HAP-1 (cell line): ENCODE results near the gene SNTG2.

ENCODE experiments used
- DNase-seq, 2 experiments: peaks; one replicate each; pipeline ENCODE4 v3.0.0-alpha.2; 2016 to 2020; ENCODE audit warnings: low spot score in 2 of 2
- H3K27me3 ChIP-seq: fragments of 250-450 bp; sonication (Bioruptor Pico); 2 replicates; pipeline ENCODE4 v1.5.1; 2020; ENCODE audit warnings: low read depth, mild to moderate bottlenecking, moderate library complexity
- H3K36me3 ChIP-seq: fragments of 250-450 bp; sonication (Bioruptor Pico); replicated peaks from 2 replicates; pipeline ENCODE4 v1.5.1; 2020; ENCODE audit warnings: mild to moderate bottlenecking
- H3K4me1 ChIP-seq: fragments of 250-450 bp; sonication (Bioruptor Pico); 2 replicates; pipeline ENCODE4 v1.5.1; 2020; ENCODE audit warnings: mild to moderate bottlenecking
- H3K4me3 ChIP-seq: fragments of 250-450 bp; sonication (Bioruptor Pico); 2 replicates; pipeline ENCODE4 v1.5.1; 2020; ENCODE audit warnings: mild to moderate bottlenecking, moderate library complexity
- H3K9me3 ChIP-seq: fragments of 250-450 bp; sonication (Bioruptor Pico); 2 replicates; pipeline ENCODE4 v1.5.1; 2020; ENCODE audit warnings: mild to moderate bottlenecking, moderate library complexity
- in situ Hi-C: fragments of 300-500 bp; cut with MboI; formaldehyde crosslinking; loops from 3 replicates; pipeline ENCODE4 v1.14.3; 2020; ENCODE audit warnings: low sequenced_read_pairs, inconsistent platforms, mixed read lengths

SNTG2 gene

DNA sequence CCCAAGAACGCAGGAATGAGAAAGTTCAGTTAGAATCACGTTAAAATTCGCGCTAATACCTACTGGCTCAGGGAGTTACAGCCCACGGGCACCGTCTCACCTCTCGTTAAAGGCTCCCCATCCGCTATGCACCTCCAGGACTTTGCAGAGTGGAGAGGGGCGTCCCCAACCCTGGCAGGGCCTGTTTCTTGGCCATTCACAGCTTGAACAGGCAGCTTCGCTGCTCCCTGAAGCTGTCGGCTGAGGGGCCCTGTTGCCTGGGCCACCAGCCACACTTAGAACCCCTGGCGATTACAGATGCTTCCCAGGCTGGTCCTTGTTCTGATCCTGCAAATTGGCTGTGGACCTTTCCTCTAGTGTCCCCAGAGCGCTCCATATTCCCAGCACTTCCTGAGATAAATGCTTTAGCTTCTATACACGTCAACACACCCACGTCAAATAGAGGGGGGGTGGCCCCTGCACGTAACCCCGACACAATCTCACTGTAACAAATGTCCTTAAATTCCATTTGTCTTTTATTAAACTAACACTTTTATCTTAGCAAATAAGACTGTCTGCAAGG lies 16.8 kb upstream of the SNTG2 start:
- in situ Hi-C loops = no loop called here
- H3K27me3 ChIP-seq = no peaks in the 10 kb centered on the region
- H3K9me3 ChIP-seq = peaks cover 2% of the 10 kb centered on the region; the same call in 1 of the 2 replicates
- H3K36me3 ChIP-seq = no peaks in the 10 kb centered on the region
- DNase-seq = no peak
- H3K4me3 ChIP-seq = no peak overlapping the region
- H3K4me1 ChIP-seq = peaks cover 4% of the 10 kb centered on the region; the same call in 1 of the 2 replicates

DNA sequence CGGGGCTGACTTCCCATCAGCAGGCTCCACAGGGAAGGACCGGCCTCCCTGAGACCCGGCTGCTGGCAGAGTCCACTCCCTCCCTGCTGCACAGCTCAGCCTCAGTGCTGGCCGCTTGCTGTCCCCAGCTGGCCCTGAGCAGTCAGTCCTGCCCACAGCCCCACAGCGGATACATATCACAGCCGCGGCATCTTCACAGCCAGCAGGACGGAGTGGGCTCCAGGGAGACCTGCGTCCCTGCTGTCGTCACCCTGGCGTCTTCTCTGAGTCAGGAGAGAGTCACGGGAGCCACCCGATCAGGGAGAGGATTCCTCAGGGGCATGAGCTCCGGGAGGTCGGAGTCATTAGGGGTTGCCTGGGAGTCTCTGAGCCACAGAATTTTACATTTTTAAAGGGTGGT lies 13.1 kb upstream of the SNTG2 start:
- in situ Hi-C loops = no loop called here
- Histone ChIP-seq H3K4me3 (no peak overlapping the region), H3K27me3 (no peaks in the 10 kb centered on the region), H3K4me1 (peaks cover 4% of the 10 kb centered on the region; the same call in 1 of the 2 replicates), H3K9me3 (peaks cover 2% of the 10 kb centered on the region; the same call in 1 of the 2 replicates), H3K36me3 (no peaks in the 10 kb centered on the region)
- no peak for DNase-seq

DNA sequence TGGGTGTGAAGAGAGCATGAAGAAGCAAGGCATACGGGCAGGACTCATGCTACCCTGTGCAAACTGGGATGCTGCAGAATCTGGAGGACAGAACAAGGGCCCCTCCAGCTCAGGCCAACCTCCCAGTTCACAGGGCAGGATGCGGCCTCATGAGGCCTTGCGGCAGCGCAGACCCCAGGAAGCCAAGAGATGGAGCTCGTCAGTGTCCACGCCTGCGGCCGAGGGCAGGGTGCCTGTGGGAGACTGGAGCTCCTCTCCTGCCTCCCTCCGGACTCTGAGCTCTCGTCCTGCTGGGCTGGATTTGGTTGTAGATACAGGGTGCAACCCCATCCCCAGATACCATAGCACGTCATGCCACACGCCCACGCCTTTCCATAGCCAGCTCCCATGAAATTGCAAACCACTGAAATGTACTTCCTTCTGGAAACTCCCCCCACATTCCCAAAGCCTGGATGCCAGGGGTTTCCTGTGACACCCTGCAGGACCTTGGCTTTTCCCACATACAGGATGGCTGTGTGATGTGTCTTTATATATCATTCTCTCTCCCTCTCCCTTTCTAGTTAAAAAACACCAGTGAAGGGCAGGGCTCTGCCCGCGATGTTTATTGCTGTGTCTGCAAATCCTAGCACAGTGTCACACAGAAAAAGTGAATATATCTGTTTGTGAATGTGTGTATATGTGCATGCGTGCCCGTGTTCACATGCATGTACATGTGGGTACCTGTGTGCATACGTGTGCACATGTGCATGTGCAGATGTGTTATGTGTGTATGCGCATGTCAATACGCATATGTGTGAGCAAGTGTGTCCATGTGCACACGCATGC lies 12.3 kb upstream of the SNTG2 start:
- DNase-seq = no peak
- in situ Hi-C loops = no loop called here
- Histone ChIP-seq H3K36me3 (no peaks in the 10 kb centered on the region), H3K27me3 (no peaks in the 10 kb centered on the region), H3K4me1 (no peaks in the 10 kb centered on the region), H3K4me3 (no peak overlapping the region), H3K9me3 (peaks cover 2% of the 10 kb centered on the region; the same call in 1 of the 2 replicates)

DNA sequence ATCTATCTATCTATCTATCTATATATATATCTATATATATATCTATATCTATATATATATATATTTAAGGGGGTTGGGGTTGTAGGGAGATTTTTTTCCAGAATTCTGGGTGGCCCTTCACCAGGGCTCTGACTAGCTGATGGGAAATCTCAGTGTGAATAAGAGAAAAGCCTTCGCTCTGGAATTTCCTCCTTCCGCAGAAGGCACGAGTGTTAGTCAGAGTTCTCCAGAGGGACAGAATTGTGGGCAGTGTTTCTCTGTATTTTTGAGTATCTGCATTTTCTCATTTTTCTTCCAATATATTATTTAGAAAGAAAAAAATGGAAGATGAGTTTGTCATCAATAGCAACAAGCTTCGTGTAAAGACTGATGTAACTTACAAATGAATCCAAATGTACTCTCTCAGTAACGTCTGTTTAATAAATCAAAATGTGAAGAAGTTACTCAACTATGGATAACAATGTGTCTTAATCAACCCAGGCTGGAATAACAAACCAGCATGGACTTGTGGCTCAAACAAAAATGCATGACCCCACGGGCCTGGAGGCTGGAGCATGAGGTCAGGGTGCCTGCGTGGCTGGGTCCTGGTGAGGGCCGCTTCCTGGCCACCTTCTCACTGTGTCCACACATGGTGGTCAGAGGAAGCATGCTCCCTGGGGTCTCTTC lies 10.6 kb upstream of the SNTG2 start:
- H3K36me3 ChIP-seq = no peaks in the 10 kb centered on the region

DNA sequence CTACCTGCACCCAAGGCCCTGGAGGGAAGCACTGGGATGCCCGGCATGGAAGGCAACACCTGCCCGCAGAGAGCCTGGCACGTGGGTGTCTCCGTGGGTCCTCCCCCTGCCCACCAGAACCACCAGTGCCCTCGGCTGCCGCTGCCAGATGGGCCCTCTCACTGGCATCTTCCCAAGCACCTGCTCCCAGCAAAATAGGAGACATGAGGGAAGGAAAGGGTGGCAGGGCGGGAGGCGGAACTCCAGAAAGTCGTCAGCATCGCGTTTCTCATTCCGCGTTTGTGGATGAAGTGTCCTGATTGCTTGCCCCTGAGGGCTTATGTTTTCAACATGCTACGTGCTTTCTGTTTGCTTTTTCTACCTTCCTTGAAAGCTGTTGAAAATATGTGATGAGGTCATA lies 8.8 kb upstream of the SNTG2 start:
- Histone ChIP-seq H3K4me3 (no peak overlapping the region), H3K4me1 (peaks cover 7% of the 10 kb centered on the region), H3K36me3 (no peaks in the 10 kb centered on the region), H3K9me3 (peaks cover 9% of the 10 kb centered on the region; the same call in 1 of the 2 replicates), H3K27me3 (no peaks in the 10 kb centered on the region)
- in situ Hi-C loops = no loop called here
- DNase-seq = no peak

More for the DNA sequence above, 10.6 kb upstream of the SNTG2 start:
- H3K9me3 ChIP-seq = peaks cover 7% of the 10 kb centered on the region
- no peak for DNase-seq
- in situ Hi-C loops = no loop called here
- H3K4me1 ChIP-seq = no peaks in the 10 kb centered on the region
- H3K27me3 ChIP-seq = no peaks in the 10 kb centered on the region
- H3K4me3 ChIP-seq = no peak overlapping the region

DNA sequence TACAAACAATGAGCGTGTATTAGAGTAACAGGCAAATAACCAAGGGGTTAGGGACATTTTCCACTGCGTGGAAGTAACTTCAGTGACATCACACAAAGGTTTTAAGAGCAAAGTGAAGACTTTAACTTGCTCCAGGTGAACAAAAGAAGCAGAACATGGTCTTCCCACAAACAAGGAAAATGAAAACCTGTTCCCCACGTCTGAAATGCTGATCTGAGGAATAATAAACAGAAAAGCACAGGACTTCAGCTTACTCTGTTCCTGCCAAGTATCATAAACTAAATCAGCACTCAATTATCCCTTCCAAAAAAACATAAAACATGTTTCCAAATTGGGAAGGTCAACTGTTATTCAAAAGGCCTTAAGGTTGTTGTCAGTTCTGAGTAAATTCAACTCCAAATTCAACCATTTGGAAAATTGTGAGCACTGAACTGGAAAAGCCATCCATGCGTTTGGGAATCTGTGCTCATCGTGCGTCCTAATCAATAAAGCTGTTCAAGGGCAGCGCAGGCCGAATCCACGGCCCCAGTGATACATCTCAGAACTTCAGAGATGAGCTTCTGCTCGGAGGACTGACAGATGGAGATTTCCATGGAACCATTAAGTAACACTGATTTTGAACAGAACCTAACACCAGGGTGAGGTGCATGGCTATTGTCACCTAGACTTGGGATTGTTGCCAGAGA lies 7.7 kb upstream of the SNTG2 start:
- no peaks in the 10 kb centered on the region for H3K36me3 ChIP-seq
- in situ Hi-C loops = no loop called here

DNA sequence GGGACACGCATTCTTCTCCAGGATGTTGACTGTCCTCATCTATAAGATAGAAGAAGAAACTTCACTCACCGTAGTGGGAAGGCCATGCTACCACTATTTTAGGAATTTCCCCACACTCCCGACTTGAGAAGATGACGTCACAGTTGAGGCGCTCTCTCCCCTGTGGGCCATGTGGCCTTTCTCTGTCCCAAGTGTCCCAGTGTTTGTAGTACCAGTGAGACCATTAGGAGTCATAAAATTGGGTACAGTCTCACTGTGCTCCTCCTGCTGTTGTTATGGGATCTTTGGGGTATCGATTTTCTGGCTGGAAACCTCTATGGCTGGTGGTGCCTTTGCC lies 7.2 kb upstream of the SNTG2 start:
- Histone ChIP-seq H3K4me3 (no peak overlapping the region), H3K36me3 (no peaks in the 10 kb centered on the region), H3K9me3 (peaks cover 9% of the 10 kb centered on the region; the same call in 1 of the 2 replicates), H3K27me3 (no peaks in the 10 kb centered on the region), H3K4me1 (peaks cover 7% of the 10 kb centered on the region)
- in situ Hi-C loops = no loop called here
- DNase-seq = no peak

More for the DNA sequence above, 7.7 kb upstream of the SNTG2 start:
- Histone ChIP-seq H3K27me3 (no peaks in the 10 kb centered on the region), H3K4me1 (peaks cover 7% of the 10 kb centered on the region), H3K4me3 (no peak overlapping the region), H3K9me3 (peaks cover 9% of the 10 kb centered on the region; the same call in 1 of the 2 replicates)
- DNase-seq = no peak

DNA sequence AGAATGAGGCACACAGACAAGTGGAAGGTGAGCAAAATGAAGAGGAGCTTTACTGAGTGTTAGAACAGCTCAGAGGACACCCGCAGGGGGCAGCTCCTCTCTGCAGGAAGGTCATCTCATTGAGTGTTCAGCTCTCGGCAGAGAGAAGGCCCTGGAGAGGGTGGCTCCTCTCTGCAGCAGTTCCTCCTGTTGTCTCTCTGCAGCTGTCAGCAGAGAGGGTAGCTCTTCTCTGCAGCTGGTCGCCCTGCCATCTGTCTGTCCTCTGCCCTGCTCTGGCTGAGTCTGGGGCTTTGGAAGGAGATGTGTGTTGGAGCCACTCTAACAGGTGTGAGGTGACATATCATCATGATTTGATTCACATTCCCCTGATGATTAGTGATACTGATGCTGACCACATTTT lies 6.8 kb upstream of the SNTG2 start:
- peaks cover 9% of the 10 kb centered on the region; the same call in 1 of the 2 replicates for H3K9me3 ChIP-seq
- no peak for DNase-seq
- in situ Hi-C loops = no loop called here
- peaks cover 11% of the 10 kb centered on the region for H3K4me1 ChIP-seq
- H3K4me3 ChIP-seq = no peak overlapping the region
- no peaks in the 10 kb centered on the region for H3K36me3 ChIP-seq
- H3K27me3 ChIP-seq = no peaks in the 10 kb centered on the region

DNA sequence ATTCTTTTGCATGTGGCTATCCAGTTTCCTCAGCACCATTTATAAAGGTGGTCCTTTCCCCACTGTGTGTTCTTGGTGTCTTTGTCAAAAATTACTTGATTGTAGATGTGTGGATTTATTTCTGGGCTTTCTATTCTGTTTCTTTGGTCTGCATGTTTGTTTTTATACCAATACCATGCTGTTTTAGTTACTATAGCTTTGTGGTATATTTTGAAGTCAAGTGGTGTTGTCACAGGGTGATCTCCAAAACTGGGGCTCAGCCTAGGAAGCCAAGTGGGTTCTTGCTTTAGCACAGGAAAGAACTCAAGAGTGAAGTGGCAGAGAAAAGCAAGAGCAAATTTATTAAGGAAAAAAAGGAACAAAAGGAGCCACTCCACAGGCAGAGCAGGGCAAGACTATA lies 6.0 kb upstream of the SNTG2 start:
- peaks cover 18% of the 10 kb centered on the region for H3K4me1 ChIP-seq
- no peak for DNase-seq
- in situ Hi-C loops = no loop called here
- H3K4me3 ChIP-seq = no peak overlapping the region
- peaks cover 9% of the 10 kb centered on the region; the same call in 1 of the 2 replicates for H3K9me3 ChIP-seq
- H3K27me3 ChIP-seq = no peaks in the 10 kb centered on the region
- no peaks in the 10 kb centered on the region for H3K36me3 ChIP-seq

DNA sequence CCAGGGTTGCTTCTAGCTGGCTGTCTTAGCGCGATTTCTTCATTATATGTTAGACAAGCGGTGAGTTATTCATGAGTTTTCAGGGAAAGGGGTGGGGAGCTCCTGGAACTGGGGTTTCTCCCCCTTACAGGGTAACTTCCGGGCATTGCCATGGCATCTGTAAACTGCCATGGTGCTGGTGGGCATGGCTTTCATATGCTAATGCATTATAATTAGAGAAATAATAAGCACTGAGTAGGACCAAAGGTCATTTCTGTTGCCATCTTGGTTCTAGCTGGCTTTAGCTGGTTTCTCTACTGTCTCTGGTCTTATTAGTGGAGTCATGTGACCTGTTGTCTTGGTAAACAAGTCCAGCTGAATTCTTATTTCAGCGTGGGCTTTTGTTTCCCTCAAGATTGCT lies 5.5 kb upstream of the SNTG2 start:
- H3K27me3 ChIP-seq = no peaks in the 10 kb centered on the region
- in situ Hi-C loops = no loop called here
- H3K4me3 ChIP-seq = no peak overlapping the region
- peaks cover 18% of the 10 kb centered on the region for H3K4me1 ChIP-seq
- H3K9me3 ChIP-seq = peaks cover 9% of the 10 kb centered on the region; the same call in 1 of the 2 replicates
- no peaks in the 10 kb centered on the region for H3K36me3 ChIP-seq
- DNase-seq = no peak

DNA sequence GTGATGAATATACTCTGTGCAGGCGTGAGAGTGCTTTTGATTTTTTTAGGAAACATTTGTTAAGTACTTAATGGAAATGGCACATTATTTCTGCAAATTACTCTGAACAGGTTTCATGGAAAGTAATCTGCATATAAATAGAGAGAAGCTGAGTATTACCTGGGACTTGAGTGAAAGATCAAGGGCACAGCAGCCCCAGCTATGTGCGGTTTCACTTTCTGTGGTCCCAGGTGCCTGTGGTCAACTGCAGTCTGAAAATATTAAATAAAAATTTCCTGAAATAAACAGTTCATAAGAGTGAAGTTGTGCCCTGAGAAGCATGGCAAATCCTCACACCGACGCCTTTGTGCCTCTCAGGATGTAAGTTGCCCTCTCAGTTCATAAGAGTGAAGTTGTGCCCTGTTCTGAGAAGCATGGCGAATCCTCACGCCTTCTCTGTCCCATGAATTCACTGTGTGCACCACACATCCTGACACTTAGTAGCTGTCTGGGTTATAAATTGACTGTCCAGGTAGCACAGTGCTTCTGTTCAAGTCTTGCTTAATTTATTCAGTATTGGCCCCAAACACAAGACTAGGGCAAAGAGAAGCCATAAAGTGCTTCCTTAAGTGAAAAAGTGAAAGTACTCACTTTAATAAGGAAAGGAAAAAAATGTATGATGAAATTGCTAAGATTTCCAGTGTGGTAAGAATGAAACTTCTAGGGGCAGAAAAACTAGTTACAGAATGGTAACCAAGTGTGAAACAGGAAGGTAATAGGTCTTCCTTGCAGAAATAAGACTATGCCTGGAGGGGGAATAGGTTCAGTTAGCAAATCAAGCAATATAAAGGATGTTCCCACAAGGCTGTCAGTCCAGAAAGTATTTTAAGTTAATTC lies 4.3 kb upstream of the SNTG2 start:
- H3K9me3 ChIP-seq = peaks cover 9% of the 10 kb centered on the region; the same call in 1 of the 2 replicates
- H3K4me3 ChIP-seq = no peak overlapping the region
- in situ Hi-C loops = no loop called here
- H3K4me1 ChIP-seq = peaks cover 18% of the 10 kb centered on the region
- H3K36me3 ChIP-seq = no peaks in the 10 kb centered on the region
- H3K27me3 ChIP-seq = no peaks in the 10 kb centered on the region
- no peak for DNase-seq

DNA sequence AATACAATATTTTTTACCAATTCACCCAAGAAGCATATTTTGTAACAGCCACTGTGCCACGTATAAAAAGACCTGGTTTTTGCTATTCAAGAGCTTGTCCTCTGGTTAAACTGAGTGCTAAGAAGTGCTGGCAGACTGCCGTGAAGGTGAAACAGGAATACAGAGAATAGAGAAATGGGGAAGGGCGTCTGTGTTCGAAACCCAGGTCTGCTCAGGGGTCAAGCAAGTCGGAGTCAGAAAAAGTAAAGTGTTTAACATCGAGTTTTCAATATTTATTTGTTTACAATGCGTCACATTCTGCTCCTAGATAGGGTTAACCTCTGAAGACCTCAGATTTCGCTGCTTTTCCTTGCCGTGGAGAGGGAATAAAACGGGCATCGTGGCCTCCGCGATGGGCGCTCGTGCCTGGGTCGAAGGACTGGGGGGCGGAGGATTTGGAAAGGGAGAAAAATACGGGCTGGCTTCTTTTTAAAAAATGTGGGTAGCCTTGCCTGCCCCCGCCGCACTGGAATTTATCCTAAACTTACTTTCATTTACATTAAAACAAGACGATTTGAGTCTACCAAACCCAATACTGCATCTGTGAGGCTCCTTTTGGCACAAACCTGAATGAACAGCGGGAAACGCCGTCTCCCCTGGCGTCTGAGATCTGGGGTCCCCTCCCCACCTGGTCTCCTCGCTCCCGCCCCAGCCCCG lies 1.1 kb upstream of the SNTG2 start:
- H3K4me1 ChIP-seq = peaks cover 31% of the 10 kb centered on the region
- peaks cover 7% of the 10 kb centered on the region; the same call in 1 of the 2 replicates for H3K9me3 ChIP-seq
- DNase-seq = peak; percentile 40 to 55
- in situ Hi-C loops = no loop called here
- H3K36me3 ChIP-seq = no peaks in the 10 kb centered on the region
- H3K27me3 ChIP-seq = no peaks in the 10 kb centered on the region
- peak overlapping the region; percentile 47 for H3K4me3 ChIP-seq
